ENCODE measurements around the gene CFAP97D1.

CFAP97D1 gene

DNA sequence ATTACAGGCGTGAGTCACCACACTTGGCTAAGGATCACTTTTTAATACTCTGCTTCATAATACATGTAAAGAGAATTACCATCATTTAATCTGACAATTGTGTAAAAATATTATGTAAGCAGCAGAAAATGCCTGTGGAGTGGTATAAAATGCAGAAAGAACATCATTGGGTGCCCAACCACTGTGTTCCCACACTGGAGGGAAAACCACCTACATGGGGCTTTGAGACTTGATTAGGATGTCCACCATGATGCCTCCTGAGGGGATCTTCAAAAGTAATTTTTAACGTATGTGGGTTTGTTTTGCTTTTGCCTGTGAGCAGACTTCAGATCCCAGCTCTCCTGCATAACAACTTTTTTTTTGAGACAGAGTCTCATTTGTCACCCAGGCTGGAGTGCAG lies 18.8 kb downstream of the CFAP97D1 start:
- Histone ChIP-seq H3K27ac (ENCODE audit: low read length) (no peak overlapping the region), H3K4me2 (ENCODE audit: insufficient read depth, low read length) (no peak overlapping the region), H3K4me1 (ENCODE audit: insufficient read depth, low read length) (no peaks in the 10 kb centered on the region), H3K9ac (ENCODE audit: low read depth, low read length) (no peak overlapping the region), H3K4me3 (ENCODE audit: low read depth in 1 of 2, low read length in 2 of 2) (no peak overlapping the region), H2AFZ (ENCODE audit: low read depth, low read length) (no peak overlapping the region), H3K79me2 (ENCODE audit: insufficient read depth, low read length) (no peaks in the 10 kb centered on the region), H3K9me3 (ENCODE audit: insufficient read depth, low read length, severe bottlenecking) (no peaks in the 10 kb centered on the region), H3K27me3 (ENCODE audit: insufficient read depth, low read length, poor library complexity) (peaks cover 29% of the 10 kb centered on the region), H4K20me1 (ENCODE audit: insufficient read depth, low read length) (no peaks in the 10 kb centered on the region), H3K36me3 (ENCODE audit: insufficient read depth, low read length) (no peaks in the 10 kb centered on the region)
- TF ChIP-seq, protein P1, sequence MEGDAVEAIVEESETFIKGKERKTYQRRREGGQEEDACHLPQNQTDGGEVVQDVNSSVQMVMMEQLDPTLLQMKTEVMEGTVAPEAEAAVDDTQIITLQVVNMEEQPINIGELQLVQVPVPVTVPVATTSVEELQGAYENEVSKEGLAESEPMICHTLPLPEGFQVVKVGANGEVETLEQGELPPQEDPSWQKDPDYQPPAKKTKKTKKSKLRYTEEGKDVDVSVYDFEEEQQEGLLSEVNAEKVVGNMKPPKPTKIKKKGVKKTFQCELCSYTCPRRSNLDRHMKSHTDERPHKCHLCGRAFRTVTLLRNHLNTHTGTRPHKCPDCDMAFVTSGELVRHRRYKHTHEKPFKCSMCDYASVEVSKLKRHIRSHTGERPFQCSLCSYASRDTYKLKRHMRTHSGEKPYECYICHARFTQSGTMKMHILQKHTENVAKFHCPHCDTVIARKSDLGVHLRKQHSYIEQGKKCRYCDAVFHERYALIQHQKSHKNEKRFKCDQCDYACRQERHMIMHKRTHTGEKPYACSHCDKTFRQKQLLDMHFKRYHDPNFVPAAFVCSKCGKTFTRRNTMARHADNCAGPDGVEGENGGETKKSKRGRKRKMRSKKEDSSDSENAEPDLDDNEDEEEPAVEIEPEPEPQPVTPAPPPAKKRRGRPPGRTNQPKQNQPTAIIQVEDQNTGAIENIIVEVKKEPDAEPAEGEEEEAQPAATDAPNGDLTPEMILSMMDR (IDR thresholded peaks at IDR 0.05; ENCODE audit: borderline replicate concordance, extremely low read depth, low read length, poor library complexity, severe bottlenecking): no peak
- TF ChIP-seq EZH2 (IDR thresholded peaks at IDR 0.05; ENCODE audit: borderline replicate concordance, low read depth, low read length, severe bottlenecking): no peak
- DNase-seq (no peak), ATAC-seq (ENCODE audit: insufficient read depth, low read depth) (no peak)

DNA sequence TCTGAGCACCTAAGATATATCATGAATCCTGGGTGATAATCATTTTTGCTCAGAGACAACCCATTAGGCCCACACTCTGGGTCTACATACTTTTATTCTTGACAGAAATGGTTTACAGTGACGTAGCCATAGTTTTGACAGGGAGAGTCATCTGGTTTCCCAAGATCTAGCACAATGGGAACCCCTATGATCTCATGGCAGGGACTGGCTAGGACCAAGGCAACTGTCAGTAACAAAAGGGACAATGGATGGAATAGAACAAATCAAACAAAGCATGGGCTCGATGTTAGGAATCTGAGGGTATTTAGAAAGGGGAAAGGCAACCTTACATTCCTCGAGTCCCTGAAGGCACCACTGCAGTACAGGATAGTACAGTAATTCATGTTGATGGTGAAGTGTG lies 20.5 kb downstream of the CFAP97D1 start:
- Histone ChIP-seq H2AFZ (ENCODE audit: low read depth, low read length) (no peak overlapping the region), H3K27ac (ENCODE audit: low read length) (no peak overlapping the region), H3K4me2 (ENCODE audit: insufficient read depth, low read length) (no peak overlapping the region), H3K9me3 (ENCODE audit: insufficient read depth, low read length, severe bottlenecking) (no peaks in the 10 kb centered on the region), H3K79me2 (ENCODE audit: insufficient read depth, low read length) (no peaks in the 10 kb centered on the region), H3K36me3 (ENCODE audit: insufficient read depth, low read length) (no peaks in the 10 kb centered on the region), H3K4me1 (ENCODE audit: insufficient read depth, low read length) (no peaks in the 10 kb centered on the region), H3K4me3 (ENCODE audit: low read depth in 1 of 2, low read length in 2 of 2) (no peak overlapping the region), H4K20me1 (ENCODE audit: insufficient read depth, low read length) (no peaks in the 10 kb centered on the region), H3K9ac (ENCODE audit: low read depth, low read length) (no peak overlapping the region), H3K27me3 (ENCODE audit: insufficient read depth, low read length, poor library complexity) (peaks cover 38% of the 10 kb centered on the region)
- ATAC-seq (ENCODE audit: insufficient read depth, low read depth): no peak
- no peak for TF ChIP-seq EZH2 (IDR thresholded peaks at IDR 0.05; ENCODE audit: borderline replicate concordance, low read depth, low read length, severe bottlenecking)
- TF ChIP-seq, protein P1 (IDR thresholded peaks at IDR 0.05; ENCODE audit: borderline replicate concordance, extremely low read depth, low read length, poor library complexity, severe bottlenecking): no peak
- no peak for DNase-seq

DNA sequence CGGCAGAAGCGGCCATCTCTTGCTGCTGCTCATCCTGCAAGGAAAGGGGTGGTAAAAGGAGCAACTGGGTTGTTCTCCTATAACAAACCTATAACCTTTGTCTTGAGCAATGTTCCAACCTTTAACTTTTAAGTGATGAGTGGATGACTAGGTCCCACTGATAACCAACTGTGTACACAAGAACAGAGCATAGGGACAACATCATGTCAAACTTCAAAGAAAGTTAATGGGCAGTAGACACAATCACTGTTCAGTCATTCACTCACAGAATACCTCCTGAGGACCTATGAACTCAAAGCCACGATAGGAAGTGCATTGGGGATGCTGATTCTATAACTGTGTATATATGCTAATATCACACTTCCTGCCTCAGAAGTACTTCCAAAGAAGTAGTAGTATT lies 21.6 kb downstream of the CFAP97D1 start:
- Histone ChIP-seq H3K9me3 (ENCODE audit: insufficient read depth, low read length, severe bottlenecking) (no peaks in the 10 kb centered on the region), H4K20me1 (ENCODE audit: insufficient read depth, low read length) (no peaks in the 10 kb centered on the region)

More for the DNA sequence above, 21.6 kb downstream of the CFAP97D1 start:
- Histone ChIP-seq H3K27ac (ENCODE audit: low read length) (no peak overlapping the region), H3K4me2 (ENCODE audit: insufficient read depth, low read length) (no peak overlapping the region), H3K4me1 (ENCODE audit: insufficient read depth, low read length) (no peaks in the 10 kb centered on the region), H3K4me3 (ENCODE audit: low read depth in 1 of 2, low read length in 2 of 2) (no peak overlapping the region), H3K27me3 (ENCODE audit: insufficient read depth, low read length, poor library complexity) (peaks cover 38% of the 10 kb centered on the region), H3K9ac (ENCODE audit: low read depth, low read length) (no peak overlapping the region), H2AFZ (ENCODE audit: low read depth, low read length) (no peak overlapping the region), H3K36me3 (ENCODE audit: insufficient read depth, low read length) (no peaks in the 10 kb centered on the region), H3K79me2 (ENCODE audit: insufficient read depth, low read length) (no peaks in the 10 kb centered on the region)
- ATAC-seq (ENCODE audit: insufficient read depth, low read depth): no peak
- DNase-seq: no peak
- TF ChIP-seq, protein P1 (IDR thresholded peaks at IDR 0.05; ENCODE audit: borderline replicate concordance, extremely low read depth, low read length, poor library complexity, severe bottlenecking): no peak
- TF ChIP-seq EZH2 (IDR thresholded peaks at IDR 0.05; ENCODE audit: borderline replicate concordance, low read depth, low read length, severe bottlenecking): no peak

All from DND-41 (cell line).